Right atrium auricular region (tissue), 2 donors: ENCODE data around the gene NECAP2. TPM values are rescaled to one million over a fixed set of nuclear protein-coding genes. Genes with fewer than 3 reads are reported as not detected.

Experiments
- DNase-seq: peaks from one replicate; pipeline ENCODE4 v3.0.0-alpha.2; 2019; ENCODE audit warnings: low spot score
- H3K27ac ChIP-seq, 2 donors: fragments of 200-600 bp; sonication (generic); 1 replicate in 1 of 2; 2 replicates in 1 of 2; pipeline ENCODE4 v1.5.1; 2016 to 2019
- H3K27me3 ChIP-seq, 2 donors: fragments of 200-600 bp; sonication (generic); one replicate each; pipeline versions ENCODE4 v1.5.1 to v1.6.0; 2017 to 2019
- H3K36me3 ChIP-seq: fragments of 200-600 bp; sonication (generic); one replicate; pipeline ENCODE4 v1.5.1; 2016
- H3K4me1 ChIP-seq, 2 donors: fragments of 200-600 bp; sonication (generic); one replicate each; pipeline versions ENCODE4 v1.5.1 to v1.6.0; 2017 to 2019
- H3K4me3 ChIP-seq, 2 donors: fragments of 200-600 bp; sonication (generic); 1 replicate in 1 of 2; 2 replicates in 1 of 2; pipeline ENCODE4 v1.5.1; 2017 to 2019; ENCODE audit warnings: mild to moderate bottlenecking in 1 of 2, moderate library complexity in 1 of 2
- H3K9me3 ChIP-seq, 2 donors: fragments of 200-600 bp; sonication (generic); one replicate each; pipeline ENCODE4 v1.5.1; 2019
- total RNA-seq, 2 donors: library from RNA; depleted of rRNA; stranded (reverse); fragments of >200 nt; gene quantifications; one replicate each; pipeline ENCODE4 v1.1.0, GENCODE V29; 2016
- TF ChIP-seq, protein P1 (sequence below), 2 donors: fragments of 200-600 bp; sonication (generic); IDR thresholded peaks; one replicate each; pipeline ENCODE4 v1.5.1; 2019; ENCODE audit warnings: antibody characterized with exemption in 2 of 2

NECAP2 gene
- total RNA-seq, 2 donors from 2014 or later = 16.2 to 29.9 TPM

GRCh38 chr1:16421201-16421600, 19.3 kb upstream of the NECAP2 start:
- Histone ChIP-seq H3K36me3 (no peaks in the 10 kb centered on the region), H3K27me3 (no peaks in the 10 kb centered on the region), H3K27ac (no peak overlapping the region), H3K4me1 (no peaks in the 10 kb centered on the region), H3K9me3 (no peaks in the 10 kb centered on the region), H3K4me3 (no peak overlapping the region)
- TF ChIP-seq, protein P1, sequence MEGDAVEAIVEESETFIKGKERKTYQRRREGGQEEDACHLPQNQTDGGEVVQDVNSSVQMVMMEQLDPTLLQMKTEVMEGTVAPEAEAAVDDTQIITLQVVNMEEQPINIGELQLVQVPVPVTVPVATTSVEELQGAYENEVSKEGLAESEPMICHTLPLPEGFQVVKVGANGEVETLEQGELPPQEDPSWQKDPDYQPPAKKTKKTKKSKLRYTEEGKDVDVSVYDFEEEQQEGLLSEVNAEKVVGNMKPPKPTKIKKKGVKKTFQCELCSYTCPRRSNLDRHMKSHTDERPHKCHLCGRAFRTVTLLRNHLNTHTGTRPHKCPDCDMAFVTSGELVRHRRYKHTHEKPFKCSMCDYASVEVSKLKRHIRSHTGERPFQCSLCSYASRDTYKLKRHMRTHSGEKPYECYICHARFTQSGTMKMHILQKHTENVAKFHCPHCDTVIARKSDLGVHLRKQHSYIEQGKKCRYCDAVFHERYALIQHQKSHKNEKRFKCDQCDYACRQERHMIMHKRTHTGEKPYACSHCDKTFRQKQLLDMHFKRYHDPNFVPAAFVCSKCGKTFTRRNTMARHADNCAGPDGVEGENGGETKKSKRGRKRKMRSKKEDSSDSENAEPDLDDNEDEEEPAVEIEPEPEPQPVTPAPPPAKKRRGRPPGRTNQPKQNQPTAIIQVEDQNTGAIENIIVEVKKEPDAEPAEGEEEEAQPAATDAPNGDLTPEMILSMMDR (IDR thresholded peaks at IDR 0.05) = no peak
- no peak for DNase-seq

DNA sequence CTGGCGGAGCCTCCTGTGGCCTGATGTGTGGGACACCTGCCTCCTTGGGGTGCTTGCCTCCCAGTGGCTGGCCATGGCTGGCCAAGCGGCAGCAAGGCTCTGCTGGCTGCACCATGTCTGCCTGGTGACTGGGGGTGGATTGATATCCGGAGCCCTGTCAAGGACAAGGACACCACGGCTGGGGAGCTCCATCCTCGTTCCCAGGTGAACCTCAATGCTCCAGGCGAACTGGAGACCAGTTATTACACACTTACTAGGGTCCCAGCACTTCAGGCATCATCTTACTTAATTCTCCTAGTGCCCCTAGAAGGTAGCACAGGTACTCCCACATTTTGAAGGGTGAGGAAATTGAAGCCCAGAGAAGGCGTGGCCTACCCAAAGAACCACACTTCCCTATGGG, 18.5 kb upstream of the NECAP2 start:
- TF ChIP-seq, protein P1 (IDR thresholded peaks at IDR 0.05) = no peak

GRCh38 chr1:16425125-16426025, 15.1 kb upstream of the NECAP2 start:
- H3K27ac ChIP-seq = no peak overlapping the region
- no peak for DNase-seq
- H3K4me1 ChIP-seq = no peaks in the 10 kb centered on the region
- H3K9me3 ChIP-seq = no peaks in the 10 kb centered on the region
- H3K36me3 ChIP-seq = no peaks in the 10 kb centered on the region
- no peaks in the 10 kb centered on the region for H3K27me3 ChIP-seq
- H3K4me3 ChIP-seq = no peak overlapping the region
- TF ChIP-seq, protein P1 (IDR thresholded peaks at IDR 0.05) = no peak

More for the DNA sequence above, 18.5 kb upstream of the NECAP2 start:
- Histone ChIP-seq H3K4me3 (no peak overlapping the region), H3K36me3 (no peaks in the 10 kb centered on the region), H3K4me1 (no peaks in the 10 kb centered on the region), H3K27me3 (no peaks in the 10 kb centered on the region), H3K27ac (no peak overlapping the region), H3K9me3 (no peaks in the 10 kb centered on the region)
- DNase-seq = no peak

DNA sequence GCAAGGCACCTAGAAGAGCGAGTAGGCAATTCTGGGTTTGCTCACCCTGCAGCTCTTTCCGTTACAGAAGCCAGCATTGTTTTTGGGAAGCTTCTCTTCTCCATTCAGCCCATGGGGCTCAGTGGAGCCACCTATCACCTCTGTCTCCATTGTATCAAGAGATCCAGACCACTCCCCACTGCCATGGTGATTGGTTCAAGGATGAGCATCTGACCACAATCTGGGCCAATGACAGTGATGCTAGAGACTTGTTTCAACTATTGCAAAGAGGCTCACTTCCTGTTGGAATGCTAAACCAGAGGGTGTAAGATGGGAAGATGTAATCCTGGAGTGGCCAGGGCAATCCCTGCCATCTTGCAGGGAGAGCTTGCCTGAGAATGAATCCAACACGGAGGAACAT, 9.9 kb upstream of the NECAP2 start:
- no peaks in the 10 kb centered on the region for H3K27me3 ChIP-seq
- no peak overlapping the region for H3K4me3 ChIP-seq
- DNase-seq = no peak
- H3K36me3 ChIP-seq = no peaks in the 10 kb centered on the region
- H3K4me1 ChIP-seq = no peaks in the 10 kb centered on the region
- H3K9me3 ChIP-seq = no peaks in the 10 kb centered on the region
- TF ChIP-seq, protein P1 (IDR thresholded peaks at IDR 0.05) = no peak
- H3K27ac ChIP-seq = no peak overlapping the region

GRCh38 chr1:16433030-16433429, 7.5 kb upstream of the NECAP2 start:
- no peaks in the 10 kb centered on the region for H3K27me3 ChIP-seq
- H3K27ac ChIP-seq = no peak overlapping the region
- H3K36me3 ChIP-seq = no peaks in the 10 kb centered on the region
- TF ChIP-seq, protein P1 (IDR thresholded peaks at IDR 0.05) = no peak
- no peak for DNase-seq
- no peaks in the 10 kb centered on the region for H3K4me1 ChIP-seq
- no peak overlapping the region for H3K4me3 ChIP-seq
- H3K9me3 ChIP-seq = no peaks in the 10 kb centered on the region
